ENCODE results near the gene CD7.
A peak's percentile ranks its signal among the peaks of the same experiment; 100 is the strongest.

The CD7 gene

DNA sequence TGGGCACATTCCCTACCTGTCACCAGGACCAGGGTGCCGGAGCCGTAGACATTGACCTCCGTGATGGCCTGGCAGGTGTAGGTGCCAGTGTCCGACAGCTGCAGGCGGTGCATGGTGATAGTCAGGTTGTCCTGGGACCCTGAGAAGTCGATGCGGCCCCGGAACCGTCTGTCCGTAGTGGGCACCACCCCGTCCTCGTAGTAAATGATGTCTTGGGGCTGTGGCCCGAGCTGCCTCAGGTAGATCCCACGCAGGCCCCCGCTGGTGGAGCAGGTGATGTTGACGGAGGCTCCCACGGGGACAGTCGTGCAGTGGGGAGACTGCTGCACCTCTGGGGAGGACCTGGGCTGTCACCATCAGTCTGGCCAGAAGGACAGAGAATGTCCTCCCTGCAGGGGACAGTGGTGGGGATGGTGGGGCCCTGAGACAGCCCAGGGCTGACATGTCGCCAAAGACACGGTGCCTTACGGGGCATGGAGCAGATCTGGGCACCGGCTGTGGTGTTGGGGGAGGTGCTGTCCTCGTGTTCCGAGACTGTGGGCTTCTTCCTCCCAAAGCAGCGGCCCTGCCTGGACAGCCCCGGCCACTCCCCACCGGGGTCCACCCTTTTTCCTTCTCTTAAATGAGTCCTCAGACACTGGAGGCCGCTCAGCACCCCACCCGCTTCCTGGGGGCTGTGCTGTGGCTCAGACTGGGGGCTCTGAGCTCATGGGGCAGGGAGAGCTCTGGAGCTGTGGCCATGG lies 586 bp downstream of the CD7 start:
- DNase-seq: no peak

DNA sequence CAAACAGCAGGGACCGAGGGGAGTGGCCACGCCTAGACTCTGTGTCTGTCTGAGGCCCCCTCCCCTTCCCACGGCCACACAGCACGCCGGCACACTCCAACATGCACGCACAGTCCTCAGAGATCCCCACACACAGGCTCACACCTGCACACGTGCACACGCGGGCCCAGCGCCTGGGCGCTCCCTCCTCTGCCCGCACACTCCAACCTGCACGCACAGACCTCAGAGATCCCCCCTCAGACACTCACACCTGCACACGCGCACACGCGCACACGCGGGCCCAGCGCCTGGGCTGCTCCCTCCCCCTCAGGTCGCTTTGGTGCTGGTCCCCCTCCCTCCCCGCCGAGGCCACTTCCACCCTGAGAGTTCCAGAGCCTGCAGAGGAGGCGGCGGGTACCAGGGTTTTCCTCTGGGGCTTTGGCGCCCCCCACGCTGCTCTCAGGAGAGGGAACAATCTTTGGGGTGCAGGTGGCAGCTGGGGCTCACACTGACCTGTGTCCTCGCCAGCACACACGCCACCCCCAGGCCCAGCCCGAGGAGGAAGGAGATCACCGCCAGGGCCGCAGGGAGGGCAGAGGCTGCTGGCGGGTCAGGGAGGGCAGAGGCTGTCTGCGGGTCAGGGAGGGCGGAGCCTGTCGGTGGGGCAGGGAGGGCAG lies 1.6 kb downstream of the CD7 start:
- DNase-seq: no peak

DNA sequence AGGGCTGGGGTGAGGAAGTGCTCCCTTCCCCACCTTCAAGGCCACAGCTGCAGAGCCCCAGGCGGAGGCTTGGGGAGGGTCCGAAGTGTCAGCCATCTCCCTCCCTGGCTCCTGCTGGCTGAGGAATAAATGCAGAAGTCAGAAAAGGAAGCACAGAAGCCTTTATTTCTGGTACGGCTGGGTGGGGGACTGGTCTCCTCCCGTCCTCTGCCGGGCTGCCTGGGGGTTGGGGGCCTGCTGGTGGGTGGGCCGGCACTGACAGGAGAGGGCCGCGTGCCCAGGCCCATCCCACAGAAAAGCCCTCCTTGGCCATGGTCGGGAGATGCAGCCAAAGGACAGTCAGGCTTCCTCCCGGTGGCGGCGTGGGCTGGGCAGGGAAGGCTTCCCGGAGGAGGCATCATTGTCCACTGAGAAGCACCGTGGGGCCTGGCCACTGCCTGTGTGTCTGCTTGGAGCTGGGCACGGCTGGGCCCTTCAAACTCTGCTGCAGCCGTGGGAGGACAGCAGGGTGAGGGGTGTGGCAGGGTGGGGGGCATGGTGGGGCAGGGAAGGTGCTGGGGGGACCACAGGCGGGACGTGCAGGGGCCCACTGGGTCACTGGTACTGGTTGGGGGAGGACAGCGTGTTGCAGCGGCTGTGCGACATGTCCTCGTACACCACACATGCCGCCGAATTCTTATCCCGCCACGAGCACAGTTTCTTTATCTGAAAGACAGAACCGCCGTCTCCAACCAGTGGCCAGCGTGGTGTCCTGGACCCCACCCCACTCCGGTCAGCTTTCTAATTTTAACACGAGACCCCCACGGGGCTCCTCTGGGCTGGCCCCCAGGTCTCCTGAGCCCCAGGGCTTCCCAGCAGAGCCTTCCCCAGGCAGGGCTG lies 2.4 kb downstream of the CD7 start:
- no peak for DNase-seq

DNA sequence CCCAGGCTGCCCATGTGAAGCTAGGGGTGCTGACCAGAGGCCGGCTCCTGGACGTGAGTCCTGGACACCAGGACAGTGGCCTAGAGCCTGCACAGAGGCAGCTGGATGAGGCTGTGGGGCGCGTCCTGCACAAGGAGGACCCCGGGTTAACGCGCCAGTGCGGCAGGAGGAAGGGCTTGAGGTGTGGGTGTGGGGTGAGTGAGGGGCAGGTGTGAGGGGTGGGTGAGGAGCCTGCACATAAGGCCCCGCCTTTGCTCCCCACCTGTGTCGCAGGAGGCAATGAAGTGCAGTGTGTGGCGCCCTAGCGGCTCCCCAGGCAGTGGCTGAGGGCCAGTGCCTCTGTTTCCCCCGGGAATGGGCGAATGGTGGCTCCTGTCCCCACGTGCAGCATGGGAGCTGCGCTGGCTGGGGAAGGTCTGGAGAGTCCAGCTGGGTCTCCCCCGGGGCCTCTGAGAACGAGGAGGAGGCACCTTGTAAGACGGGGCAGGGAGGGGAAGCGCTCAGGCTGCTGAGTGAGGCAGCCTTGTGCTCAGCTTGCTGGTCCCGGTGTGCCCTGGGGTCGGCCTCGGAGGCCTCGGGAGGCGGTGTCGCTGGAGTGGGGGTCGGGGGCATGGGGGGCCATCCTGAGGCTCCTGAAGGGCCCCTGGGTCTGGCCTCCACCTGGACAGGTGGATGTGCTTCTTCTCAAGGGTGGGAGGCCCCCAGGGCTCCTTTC lies 3.2 kb downstream of the CD7 start:
- no peak for DNase-seq

DNA sequence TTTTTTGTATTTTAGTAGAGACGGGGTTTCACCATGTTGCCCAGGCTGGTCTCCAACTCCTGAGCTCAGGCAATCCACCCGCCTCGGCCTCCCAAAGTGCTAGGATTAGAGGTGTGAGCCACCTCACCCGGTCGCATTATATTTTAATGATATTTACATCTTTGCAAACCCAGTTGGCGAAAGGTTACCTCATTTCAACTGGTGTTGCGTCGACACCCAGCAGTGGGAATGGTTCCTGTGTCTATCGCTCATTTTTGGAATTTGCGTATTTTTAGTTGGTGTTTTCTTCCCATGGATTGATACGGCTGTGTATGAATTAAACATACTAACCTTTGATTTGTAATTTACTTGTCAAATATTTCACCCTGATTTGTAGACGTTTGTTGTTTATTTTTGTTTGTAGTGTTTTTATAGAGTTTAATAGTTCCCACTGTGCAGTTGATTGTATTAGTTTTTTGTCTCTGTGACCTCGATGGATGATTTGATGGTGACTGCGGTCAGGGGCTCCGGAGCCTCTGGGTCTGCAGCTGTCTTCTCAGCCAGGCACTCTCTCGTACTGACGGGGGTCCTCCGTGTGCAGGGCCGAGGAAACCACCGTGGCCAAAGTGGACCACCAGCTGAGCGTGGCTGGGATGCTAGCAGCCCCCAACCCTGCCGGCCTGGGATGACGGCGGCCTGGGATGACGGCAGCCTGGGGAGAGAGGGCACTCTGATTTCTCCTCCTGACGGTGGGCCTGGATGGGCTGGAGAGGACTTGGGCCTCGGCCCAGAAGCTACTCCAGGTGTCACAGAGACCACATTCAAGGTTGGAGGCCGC lies 4.0 kb downstream of the CD7 start:
- no peak for DNase-seq

DNA sequence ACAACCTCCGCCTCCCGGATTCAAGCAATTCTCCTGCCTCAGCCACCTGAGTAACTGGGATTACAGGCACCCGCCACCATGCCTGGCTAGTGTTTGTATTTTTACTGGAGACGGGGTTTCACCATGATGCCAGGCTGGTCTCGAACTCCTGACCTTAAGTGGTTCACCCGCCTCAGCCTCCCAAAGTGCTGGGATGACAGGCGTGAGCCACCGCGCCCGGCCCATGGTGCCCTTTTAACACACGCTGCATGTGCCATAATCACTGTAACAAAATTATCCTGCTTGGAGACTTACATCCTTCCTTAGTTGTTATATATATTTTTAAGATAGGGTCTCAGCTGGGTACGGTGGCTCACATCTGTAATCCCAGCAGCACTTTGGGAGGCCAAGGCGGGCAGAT lies 5.4 kb downstream of the CD7 start:
- DNase-seq: no peak

DNA sequence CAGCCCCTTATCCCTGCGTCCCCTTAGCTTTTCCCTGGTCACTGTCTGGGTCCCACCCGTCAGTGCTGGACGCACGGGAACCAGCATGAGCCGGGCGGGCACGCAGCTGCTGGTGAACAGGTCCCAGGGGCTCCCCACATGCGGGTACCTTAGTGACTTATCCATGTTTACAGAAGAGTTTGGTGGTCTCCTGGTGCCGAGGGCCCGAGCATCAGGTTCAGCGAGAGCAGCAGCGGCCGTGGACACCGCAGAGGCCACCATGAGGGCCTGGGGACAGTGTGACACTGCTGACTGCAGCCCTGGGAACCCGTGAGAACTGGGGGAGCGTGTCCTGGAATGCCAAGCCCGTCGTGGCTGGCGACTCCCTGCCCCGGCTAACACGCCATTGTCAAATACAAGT lies 6.5 kb downstream of the CD7 start:
- DNase-seq: no peak

DNA sequence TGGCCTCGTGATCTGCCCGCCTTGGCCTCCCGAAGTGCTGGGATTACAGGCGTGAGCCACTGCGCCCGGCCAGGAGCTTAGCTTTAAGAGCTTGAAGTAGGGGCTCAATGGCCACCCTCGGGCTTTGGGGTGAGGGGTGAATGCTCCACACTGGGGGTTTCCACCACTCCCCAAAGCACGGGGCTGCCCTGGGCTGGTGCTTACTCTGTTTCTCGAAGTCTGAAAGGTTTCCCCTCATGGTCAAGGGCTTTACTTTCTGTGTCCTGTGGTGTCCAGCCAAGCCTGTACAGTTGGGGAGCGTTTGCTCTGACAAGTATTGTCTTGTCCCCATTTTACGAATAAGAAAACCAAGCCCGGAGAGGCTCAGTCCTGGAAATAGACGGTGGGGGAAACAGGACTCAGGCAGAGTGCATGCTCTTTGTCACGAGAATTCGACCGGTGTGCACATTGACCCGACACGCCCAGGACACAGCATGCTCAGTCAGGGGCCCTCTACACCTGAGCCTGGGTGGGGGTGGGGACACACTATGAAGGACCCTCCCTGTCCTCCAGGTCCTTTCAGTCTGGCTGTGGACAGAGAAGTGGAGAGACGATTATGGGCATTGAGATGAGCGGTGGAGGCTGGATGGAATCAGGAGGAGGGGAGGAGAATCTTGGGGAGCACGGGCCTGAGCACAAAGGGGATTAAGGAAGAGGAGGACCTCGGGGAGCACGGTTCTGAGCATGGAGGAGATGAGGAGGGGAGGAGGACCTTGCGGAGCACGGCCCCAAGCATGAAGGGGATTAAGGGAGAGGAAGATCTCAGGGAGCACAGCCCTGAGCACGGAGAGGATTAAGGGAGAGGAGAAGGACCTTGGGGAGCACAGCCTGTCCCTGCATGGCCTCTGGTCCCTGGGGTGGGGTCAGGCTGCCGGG lies 7.5 kb downstream of the CD7 start:
- no peak for DNase-seq

DNA sequence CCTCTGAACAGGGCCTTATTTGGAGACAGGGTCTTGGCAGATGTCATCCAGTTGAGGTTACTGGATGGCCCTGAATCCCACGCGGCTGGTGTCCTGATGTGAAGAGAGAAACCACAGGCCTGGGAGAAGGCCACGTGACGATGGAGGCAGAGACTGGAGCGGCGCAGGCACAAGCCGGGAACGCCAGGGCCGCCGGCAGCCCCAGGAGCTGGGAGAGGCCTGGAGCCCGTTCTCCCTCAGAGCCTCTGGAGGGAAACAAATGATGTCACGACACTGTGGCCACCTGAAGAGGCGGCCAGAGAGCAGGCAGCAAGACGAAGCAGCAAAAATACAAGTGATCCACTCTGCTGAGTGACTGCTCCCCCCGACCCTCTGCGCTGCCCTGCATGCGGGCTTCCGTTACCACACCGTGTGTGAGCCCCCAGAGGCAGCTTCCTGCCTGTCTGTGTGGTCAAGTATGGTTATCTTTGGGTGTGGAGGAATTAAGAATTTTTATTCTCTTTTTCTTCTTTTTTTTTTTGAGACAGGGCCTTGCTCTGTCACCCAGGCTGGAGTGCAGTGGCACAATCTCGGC lies 11.6 kb downstream of the CD7 start:
- DNase-seq: no peak

DNA sequence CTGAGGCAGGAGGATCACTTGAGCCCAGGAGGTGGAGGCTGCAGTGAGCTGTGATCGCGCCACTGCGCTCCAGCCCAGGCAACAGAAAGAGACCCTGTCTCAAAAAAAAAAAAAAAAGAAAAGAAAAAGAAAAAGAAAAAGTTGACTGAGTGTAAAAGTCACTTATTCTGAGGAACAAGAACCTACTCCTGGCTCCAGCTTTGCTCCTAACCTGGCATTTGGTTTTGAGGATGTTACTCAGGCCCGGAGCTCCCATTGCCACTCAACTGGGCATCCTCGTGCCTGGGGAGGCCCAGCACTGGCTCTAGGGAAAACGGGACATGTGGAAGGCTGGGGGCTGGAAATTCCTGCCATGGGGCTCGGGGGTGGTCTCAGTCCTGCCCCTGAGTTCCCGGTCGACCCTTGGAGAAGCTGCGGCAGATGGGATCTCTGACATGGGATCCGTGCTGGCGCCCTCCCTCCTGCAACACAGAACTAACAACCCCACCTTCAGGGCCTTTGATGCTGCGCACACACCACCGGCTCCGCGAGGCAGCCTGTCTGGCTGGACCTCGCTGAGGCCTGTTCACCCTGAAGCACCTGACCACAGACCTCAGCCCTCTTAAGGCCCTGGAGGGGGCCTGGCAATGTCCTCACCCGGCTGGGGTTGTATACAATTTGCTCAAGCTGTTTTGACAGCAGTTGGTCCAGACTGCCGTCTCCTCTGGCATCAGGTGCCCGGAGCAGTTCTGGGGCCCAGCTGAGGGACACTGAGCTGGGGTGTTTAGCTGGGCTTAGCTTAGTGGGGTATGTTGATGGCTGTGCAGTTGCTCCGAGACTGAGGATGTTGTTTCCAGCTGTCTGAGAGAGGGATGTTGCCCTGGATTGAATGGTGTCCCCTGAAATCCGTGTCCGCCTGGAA lies 12.3 kb downstream of the CD7 start:
- no peak for DNase-seq

DNA sequence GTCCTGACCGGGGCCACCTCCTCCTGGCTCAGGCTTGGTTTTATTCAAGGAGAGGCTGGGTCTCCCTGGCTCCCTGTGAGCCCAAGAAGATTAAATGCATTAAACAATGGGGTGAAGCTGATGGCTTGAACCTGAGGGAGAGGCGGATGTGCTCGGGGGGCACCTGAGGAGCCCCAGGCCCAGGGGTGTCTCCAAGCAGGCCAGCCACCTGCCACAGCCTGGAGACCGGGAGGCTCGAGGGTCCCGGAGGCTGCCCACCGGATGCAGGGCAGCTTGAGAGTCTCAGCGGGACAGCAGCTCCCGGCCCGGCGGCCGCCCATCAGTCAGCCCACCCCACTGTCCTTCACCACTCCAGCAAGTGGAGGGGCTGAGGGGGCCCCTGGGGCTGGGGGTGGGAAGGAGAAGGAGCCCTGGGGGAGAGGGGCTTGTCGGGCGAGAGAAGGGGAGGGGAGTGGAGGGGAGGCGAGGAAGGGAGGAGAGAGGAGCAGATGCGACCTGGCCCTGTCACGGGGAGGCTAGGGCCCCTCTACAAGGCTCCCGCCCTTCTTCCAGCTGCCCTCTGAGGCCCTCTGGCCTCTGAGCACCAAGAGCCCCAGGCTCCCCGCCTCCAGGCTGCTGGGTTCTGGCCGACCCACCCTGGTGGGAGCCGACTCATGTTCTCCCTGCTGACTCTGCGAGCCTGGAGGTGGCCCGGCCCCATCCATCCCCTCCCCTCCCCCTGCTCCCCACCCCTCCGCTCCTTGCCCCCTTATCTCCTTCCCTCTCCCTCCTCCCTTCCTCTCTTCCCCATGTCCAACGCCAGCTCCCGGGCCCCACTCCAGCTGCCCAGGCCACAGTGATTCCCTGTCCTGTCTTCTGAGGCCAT lies 13.2 kb downstream of the CD7 start:
- peak in 1 of 58 donors; percentile 6 for DNase-seq

DNA sequence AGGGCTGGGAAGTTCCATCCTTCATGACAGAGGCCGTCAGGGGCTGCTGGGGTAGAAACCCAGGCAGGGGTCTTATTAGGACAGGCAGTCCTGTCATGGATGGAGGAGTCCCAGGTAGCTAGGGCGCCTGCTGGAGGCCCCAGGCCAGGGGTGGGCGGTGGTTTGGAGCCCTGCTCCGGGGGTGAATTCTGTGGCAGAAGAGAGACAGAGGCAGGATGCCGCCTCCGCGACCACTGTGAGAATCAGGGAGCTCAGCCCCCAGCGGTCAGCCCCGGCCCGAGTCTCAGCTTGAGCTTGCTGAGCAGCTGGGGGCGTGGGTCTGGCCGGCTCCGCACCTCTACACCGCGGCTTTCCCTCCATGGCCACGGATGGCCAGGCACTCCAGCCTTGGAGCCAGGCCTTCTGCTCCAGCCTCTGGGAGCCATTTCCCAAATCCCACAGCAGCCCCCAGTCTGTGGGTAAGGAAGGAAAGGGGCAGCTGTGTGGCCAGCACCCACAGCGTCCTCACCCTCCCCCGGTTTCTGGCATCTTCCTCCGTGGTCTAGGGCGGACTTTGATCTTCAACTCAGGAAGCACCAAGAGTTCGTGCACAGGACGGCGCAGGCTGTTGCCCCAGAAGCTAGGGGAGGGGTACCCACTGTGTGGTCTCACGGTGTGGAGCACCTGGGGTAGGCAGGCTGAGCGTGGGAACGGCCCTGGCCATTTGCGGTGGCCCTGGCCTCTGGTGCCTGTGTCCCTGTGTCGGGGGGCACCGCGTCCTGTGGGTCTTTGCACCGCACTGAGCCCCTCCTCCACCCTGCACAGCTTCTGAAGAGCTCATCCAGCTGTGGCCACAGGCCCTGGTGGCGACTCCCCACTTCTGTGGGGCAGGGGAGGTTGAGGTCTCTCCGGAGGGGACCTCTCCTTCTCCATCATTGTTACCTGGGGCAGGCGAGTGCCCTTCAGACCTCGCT lies 14.1 kb downstream of the CD7 start:
- DNase-seq: no peak

DNA sequence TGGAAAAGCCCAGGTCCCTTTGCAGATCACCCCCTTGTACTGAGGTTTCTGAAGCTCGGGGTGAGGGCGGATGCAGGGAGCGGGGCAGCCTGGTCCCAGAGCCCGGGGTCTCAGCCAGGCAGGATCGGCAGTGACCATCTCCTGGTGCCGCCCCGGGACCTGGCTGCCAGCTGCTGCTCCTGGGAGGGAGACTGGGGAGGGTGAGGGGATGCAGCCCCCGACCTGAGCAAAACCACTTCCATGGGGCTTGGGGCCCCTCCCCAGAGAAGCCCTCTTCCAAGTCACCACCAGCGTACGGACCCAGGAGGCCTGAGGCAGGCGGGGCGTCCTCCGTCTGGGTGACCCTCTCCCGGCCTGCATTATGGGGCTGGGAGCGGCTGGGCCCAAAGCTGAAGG lies 14.8 kb downstream of the CD7 start:
- DNase-seq: no peak

DNA sequence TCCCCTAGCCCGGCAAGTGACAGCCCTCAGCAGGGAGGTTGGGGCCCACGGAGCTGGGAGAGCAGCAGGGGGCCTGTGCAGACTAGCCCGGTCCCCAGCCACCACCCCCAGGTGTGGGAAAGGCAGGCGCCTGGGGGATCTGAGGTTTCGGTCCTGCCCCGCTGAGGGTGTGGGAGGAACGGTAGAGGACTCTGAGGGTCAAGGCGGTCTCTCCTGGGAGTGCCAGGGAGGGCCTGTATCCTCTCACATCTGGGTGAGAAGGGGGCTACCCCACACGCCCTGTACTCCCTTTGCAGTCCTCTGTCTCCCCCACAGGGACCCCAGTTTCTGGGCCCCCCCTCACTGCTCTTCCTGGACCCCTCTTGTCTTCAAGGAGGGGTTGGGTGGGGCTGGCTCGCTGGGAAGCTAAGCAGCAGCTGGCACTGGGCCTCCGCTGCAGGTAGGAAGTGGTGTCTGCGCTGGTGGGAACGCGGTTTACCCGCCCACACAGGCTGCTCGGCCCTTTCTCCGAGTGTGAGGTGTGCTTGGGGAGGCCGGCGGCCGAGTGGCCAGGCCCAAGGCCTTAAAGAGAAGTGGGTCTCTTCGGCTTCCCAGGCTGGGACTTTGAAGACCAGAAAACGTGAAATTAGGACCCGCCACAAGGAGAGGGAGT lies 15.4 kb downstream of the CD7 start:
- DNase-seq: no peak

DNA sequence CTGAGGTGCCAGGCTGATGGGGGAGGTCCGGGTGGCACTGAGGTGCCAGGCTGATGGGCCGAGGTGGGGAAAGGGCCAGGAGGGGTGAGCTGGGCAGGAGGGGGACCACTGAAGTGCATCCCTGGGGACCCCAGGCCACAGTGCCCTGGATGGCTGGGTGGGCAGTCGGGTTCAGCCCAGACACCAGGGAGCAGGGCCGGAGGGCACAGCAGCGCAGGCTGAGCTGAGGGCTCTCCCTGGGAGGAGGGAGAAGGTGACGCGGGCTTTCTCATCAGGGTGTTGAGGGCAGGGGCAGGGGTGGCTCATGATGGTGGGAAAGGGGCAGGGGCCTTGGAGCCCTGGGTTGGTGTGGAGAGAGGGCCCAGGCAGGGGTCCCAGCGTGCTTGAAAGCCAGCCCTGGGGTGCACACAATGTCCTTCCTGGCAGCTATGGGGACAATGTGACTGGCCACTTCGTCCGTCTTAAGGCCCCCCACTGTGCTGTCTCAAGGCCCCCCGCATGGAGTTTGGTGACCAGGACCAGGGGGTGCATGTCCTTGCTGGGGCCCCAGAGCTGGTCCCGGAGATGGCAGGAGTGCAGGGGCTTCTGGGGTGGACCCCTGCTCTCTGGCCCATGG lies 16.0 kb downstream of the CD7 start:
- DNase-seq: no peak
